Ovary (tissue), 9 donors: Measurements from ENCODE around the gene NT5DC3. TPM values are rescaled to one million over a fixed set of nuclear protein-coding genes. Genes with fewer than 3 reads are reported as not detected.

Experiments used
- DNase-seq, 5 donors: peaks; one replicate each; pipeline ENCODE4 v3.0.0-alpha.2; 2019 to 2020
- H3K27ac ChIP-seq, 2 donors: fragments of 200-600 bp; one replicate each; pipeline versions ENCODE4 v1.5.1 to v1.8.0; 2019 to 2022
- H3K27me3 ChIP-seq: fragments of 200-600 bp; one replicate; pipeline ENCODE4 v1.8.0; 2022
- H3K36me3 ChIP-seq: fragments of 200-600 bp; sonication (generic); one replicate; pipeline ENCODE4 v1.5.1; 2019
- H3K4me1 ChIP-seq: one replicate; pipeline ENCODE4 v1.8.1; 2013; ENCODE audit warnings: mild to moderate bottlenecking, moderate library complexity; ENCODE audit not compliant: insufficient read depth
- H3K4me3 ChIP-seq: fragments of 200-600 bp; sonication (generic); one replicate; pipeline ENCODE4 v1.5.1; 2017
- H3K9me3 ChIP-seq, 2 donors: fragments of 200-600 bp in 1 of 2; sonication (generic) in 1 of 2; one replicate each; pipeline versions ENCODE4 v1.5.1 to v1.8.1; 2013 to 2019; ENCODE audit warnings: mild to moderate bottlenecking in 1 of 2, moderate library complexity in 1 of 2
- EP300 ChIP-seq: sonication (generic); formaldehyde crosslinking; IDR thresholded peaks from one replicate; pipeline ENCODE4 v1.6.1; 2017; ENCODE audit warnings: antibody characterized with exemption
- POLR2A ChIP-seq: fragments of 450-650 bp; IDR thresholded peaks from one replicate; pipeline ENCODE4 v1.6.1; 2017; ENCODE audit warnings: antibody characterized with exemption, mild to moderate bottlenecking, moderate library complexity
- WGBS, 3 donors: extraction: QIAGEN DNeasy Blood & Tissue Kit in 1 of 3; methylation state at CpG; one replicate each; pipeline versions ENCODE4 v1.1.5 to v1.1.7; 2013 to 2017; 5-methylcytosine and 5-hydroxymethylcytosine counted together
- intact Hi-C, 4 donors: fragments of 100-400 bp; cut with DNase I; formaldehyde crosslinking; loops; one replicate each; pipeline versions ENCODE4 v1.11.0 to v1.15.1; 2022 to 2023
- polyA plus RNA-seq, 2 donors: library from polyadenylated mRNA; stranded (reverse); fragments of 200-250 nt in 1 of 2; fragments of 350-450 nt in 1 of 2; fragmentation: Illumina TruSeq in 1 of 2; extraction: RNeasy Lipid Tissue Mini Kit (QIAGEN cat#74804) in 1 of 2; gene quantifications; one replicate each; pipeline ENCODE4 v1.2.3, GENCODE V29; 2013 to 2014
- total RNA-seq, 7 donors: library from RNA; depleted of rRNA in 2 of 7; stranded (reverse); fragments of >200 nt in 2 of 7; fragmentation: NEBNext Ultra II Directional in 3 of 7; extraction: Animal tissue kit (Norgen Biotek cat#: 25700) in 3 of 7; gene quantifications; one replicate each; pipeline versions ENCODE4 v1.1.0 to v1.2.4, GENCODE V29; 2016 to 2023
- TF ChIP-seq, protein P1 (sequence below), 3 donors: fragments of 450-650 bp in 2 of 3; fragments of 200-600 bp in 1 of 3; IDR thresholded peaks; one replicate each; pipeline versions ENCODE4 v1.5.1 to v1.8.0; 2016 to 2022; ENCODE audit warnings: antibody characterized with exemption in 3 of 3, mild to moderate bottlenecking in 1 of 3
- donor health status: DM: no; HTN: no; CAD: no; lungs with moderate emphysema.
- donor health status: DM: no; HTN: no; CAD: no.
- donor health status: Bipolar disorder and iron deficiency.
- donor health status: DM: yes; HTN: yes; CAD: no.
- donor health status: DM: no; HTN: no; CAD: no.
- donor health status: DM: yes; HTN: yes; CAD: no.

Gene NT5DC3
- total and polyA plus RNA-seq, 9 donors: 1.8 to 9.3 (median 7.1) TPM

DNA sequence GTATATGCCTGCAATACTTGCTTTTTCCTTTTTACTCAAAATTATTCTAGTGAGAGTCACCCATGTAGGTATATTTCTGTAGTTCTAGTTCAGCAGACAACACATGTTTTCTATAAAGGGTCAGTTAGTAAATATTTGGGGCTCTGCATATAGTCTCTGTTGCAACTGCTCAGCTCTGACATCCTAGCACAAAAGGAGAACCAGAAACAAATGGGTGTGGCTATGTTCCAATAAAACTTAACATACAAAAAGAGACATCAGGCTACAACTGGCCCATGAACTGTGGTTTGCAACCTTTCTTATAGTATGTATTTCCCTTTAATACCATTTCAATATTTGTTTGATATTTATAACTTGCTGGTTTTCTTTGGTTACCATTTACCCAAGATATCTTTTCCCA is 11.9 kb downstream of the NT5DC3 start:
- Histone ChIP-seq H3K4me3 (no peak overlapping the region), H3K27me3 (no peaks in the 10 kb centered on the region), H3K36me3 (no peaks in the 10 kb centered on the region), H3K27ac (no peak overlapping the region), H3K4me1 (peaks cover 2% of the 10 kb centered on the region), H3K9me3 (no peaks in the 10 kb centered on the region)
- no peak for TF ChIP-seq EP300
- TF ChIP-seq, protein P1, sequence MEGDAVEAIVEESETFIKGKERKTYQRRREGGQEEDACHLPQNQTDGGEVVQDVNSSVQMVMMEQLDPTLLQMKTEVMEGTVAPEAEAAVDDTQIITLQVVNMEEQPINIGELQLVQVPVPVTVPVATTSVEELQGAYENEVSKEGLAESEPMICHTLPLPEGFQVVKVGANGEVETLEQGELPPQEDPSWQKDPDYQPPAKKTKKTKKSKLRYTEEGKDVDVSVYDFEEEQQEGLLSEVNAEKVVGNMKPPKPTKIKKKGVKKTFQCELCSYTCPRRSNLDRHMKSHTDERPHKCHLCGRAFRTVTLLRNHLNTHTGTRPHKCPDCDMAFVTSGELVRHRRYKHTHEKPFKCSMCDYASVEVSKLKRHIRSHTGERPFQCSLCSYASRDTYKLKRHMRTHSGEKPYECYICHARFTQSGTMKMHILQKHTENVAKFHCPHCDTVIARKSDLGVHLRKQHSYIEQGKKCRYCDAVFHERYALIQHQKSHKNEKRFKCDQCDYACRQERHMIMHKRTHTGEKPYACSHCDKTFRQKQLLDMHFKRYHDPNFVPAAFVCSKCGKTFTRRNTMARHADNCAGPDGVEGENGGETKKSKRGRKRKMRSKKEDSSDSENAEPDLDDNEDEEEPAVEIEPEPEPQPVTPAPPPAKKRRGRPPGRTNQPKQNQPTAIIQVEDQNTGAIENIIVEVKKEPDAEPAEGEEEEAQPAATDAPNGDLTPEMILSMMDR (IDR thresholded peaks at IDR 0.05): no peak
- no peak for TF ChIP-seq POLR2A
- intact Hi-C loops: no loop called here
- no peak for DNase-seq

DNA sequence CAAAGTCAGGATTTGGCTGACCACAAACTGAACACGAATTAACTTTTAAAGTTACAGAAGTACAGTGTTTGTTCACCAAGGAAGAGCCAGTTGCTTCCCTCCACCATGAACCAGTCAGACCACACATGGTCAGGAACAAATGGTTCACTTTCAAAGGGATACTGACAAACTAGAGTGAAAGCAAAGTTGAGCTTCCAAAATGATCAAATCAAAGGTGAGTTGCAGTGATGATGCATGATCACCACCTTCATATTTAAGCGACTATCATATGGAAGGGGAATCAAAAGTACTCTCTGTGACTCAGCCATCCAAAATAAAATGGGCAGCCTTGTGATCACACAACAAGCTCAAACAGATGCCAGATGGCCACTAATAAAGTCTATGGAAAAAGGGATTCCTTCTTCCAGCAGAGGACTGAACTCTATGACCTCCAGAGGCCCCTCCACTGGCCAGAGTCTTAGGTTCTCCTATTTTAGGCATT is 13.1 kb downstream of the NT5DC3 start:
- DNase-seq: no peak
- intact Hi-C loops: no loop called here
- TF ChIP-seq, protein P1 (IDR thresholded peaks at IDR 0.05): no peak
- TF ChIP-seq POLR2A (no peak), EP300 (no peak)
- Histone ChIP-seq H3K27me3 (no peaks in the 10 kb centered on the region), H3K36me3 (no peaks in the 10 kb centered on the region), H3K4me1 (peaks cover 2% of the 10 kb centered on the region), H3K4me3 (no peak overlapping the region), H3K9me3 (no peaks in the 10 kb centered on the region), H3K27ac (no peak overlapping the region)
- WGBS, 3 donors: 60 to 63% (median 60%) methylated on average over 2 of the region's 2 CpGs

DNA sequence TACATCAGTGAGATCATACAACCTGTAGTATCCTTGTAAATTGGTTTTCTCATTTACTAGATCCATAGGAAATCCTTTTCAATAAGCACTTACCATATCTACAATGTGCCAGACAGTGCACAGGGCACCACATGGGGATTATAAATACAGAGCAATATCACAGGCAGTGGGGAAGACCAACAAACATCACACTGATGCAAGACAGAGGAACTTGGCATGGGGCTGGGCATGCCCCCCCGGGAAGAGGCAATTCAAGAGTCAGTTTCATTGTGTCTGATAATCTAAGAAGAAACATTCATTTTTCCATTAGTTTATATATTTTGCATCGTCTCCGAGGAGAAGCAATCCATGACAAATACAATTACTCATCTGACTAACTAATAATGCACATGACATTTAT is 16.2 kb downstream of the NT5DC3 start:
- Histone ChIP-seq H3K9me3 (no peaks in the 10 kb centered on the region), H3K4me3 (no peak overlapping the region), H3K27me3 (no peaks in the 10 kb centered on the region), H3K27ac (no peak overlapping the region), H3K36me3 (no peaks in the 10 kb centered on the region), H3K4me1 (peaks cover 2% of the 10 kb centered on the region)
- DNase-seq: no peak
- intact Hi-C loops: no loop called here
- TF ChIP-seq, protein P1 (IDR thresholded peaks at IDR 0.05): no peak
- TF ChIP-seq POLR2A: no peak
- TF ChIP-seq EP300: no peak
- 21 to 35% (median 29%) methylated on average over 3 of the region's 3 CpGs for WGBS, 3 donors

DNA sequence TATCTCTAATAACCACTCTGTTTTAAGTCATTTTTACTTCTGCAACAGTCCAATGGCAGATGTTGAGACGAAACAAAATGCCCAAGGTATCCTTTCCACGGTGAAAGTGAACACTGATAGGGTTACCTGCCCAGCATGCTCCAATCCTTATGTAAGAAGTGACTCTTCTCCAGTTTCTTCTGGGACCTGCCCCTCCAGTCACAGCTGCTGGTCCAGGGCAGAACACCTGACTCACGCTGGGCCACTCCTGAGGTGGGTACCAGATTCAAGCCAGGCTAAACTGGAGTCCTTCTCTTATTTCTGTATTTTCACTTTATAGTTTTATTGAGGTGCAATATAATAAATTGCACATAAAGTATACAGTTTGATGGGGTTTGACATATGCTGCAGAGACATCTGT is 16.7 kb downstream of the NT5DC3 start:
- H3K4me3 ChIP-seq: no peak overlapping the region
- no peaks in the 10 kb centered on the region for H3K27me3 ChIP-seq
- H3K36me3 ChIP-seq: no peaks in the 10 kb centered on the region
- H3K27ac ChIP-seq: no peak overlapping the region
- no peaks in the 10 kb centered on the region for H3K9me3 ChIP-seq
- intact Hi-C loops: no loop called here
- peaks cover 4% of the 10 kb centered on the region for H3K4me1 ChIP-seq
- 74 to 94% (median 91%) methylated on average over 3 of the region's 3 CpGs for WGBS, 3 donors
- no peak for DNase-seq
- no peak for TF ChIP-seq EP300
- TF ChIP-seq, protein P1 (IDR thresholded peaks at IDR 0.05): no peak
- TF ChIP-seq POLR2A: no peak

DNA sequence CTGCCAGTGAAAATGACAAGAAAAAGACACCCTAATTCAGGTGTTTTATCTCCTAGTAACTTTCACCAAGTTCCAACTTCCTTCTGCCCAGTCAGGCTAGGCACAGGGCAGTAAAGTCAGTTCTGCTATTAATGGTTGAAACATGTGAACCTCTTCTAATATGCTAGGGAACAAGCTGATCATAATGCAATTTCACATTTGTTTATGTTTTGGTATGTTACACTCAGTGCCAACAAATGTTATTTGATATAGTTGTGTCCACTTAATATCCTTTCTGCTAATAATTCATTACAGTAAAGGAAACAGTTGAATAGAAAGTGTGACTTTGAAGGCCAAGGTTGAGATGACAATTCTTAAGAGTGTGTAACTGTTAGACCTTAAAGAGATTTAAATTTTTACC is 17.2 kb downstream of the NT5DC3 start:
- H3K4me1 ChIP-seq: peaks cover 4% of the 10 kb centered on the region
- no peaks in the 10 kb centered on the region for H3K36me3 ChIP-seq
- DNase-seq: no peak
- H3K27ac ChIP-seq: no peak overlapping the region
- intact Hi-C loops: no loop called here
- no peak overlapping the region for H3K4me3 ChIP-seq
- H3K27me3 ChIP-seq: no peaks in the 10 kb centered on the region
- TF ChIP-seq, protein P1 (IDR thresholded peaks at IDR 0.05): no peak
- no peak for TF ChIP-seq POLR2A
- TF ChIP-seq EP300: no peak
- H3K9me3 ChIP-seq: no peaks in the 10 kb centered on the region
